Right lobe of liver (tissue), 6 donors: ENCODE results near the gene FMN2. TPM values are rescaled to one million over a fixed set of nuclear protein-coding genes. Genes with fewer than 3 reads are reported as not detected.

ENCODE experiments used
- ATAC-seq, 4 donors: fragments of 200-7000 bp; cut with Tn5 transposase; one replicate each; pipeline ENCODE4 v1.9.1; 2020; ENCODE audit warnings: mild to moderate bottlenecking in 4 of 4, moderate library complexity in 4 of 4
- DNase-seq, 3 donors: peaks; one replicate each; pipeline ENCODE4 v3.0.0-alpha.2; 2020
- H3K27ac ChIP-seq, 3 donors: fragments of 200-600 bp; one replicate each; pipeline ENCODE4 v1.8.0; 2022
- H3K27me3 ChIP-seq, 2 donors: fragments of 200-600 bp; one replicate each; pipeline ENCODE4 v1.8.0; 2022
- H3K36me3 ChIP-seq, 4 donors: fragments of 200-600 bp; sonication (generic) in 1 of 4; one replicate each; pipeline versions ENCODE4 v1.5.1 to v1.8.0; 2017 to 2022; ENCODE audit warnings: control low read depth in 1 of 4
- H3K4me1 ChIP-seq, 4 donors: fragments of 200-600 bp; sonication (generic) in 1 of 4; one replicate each; pipeline versions ENCODE4 v1.5.1 to v1.8.0; 2017 to 2022; ENCODE audit warnings: control low read depth in 1 of 4
- H3K4me3 ChIP-seq, 3 donors: fragments of 200-600 bp; one replicate each; pipeline ENCODE4 v1.8.0; 2022
- H3K9me3 ChIP-seq, 4 donors: fragments of 200-600 bp; sonication (generic) in 1 of 4; one replicate each; pipeline versions ENCODE4 v1.5.1 to v1.8.0; 2017 to 2022; ENCODE audit warnings: control low read depth in 1 of 4
- POLR2A ChIP-seq: fragments of 450-650 bp; IDR thresholded peaks from one replicate; pipeline ENCODE4 v1.6.1; 2017; ENCODE audit warnings: antibody characterized with exemption, mild to moderate bottlenecking
- WGBS: methylation state at CpG from one replicate; pipeline ENCODE4 v1.1.6; 2018; ENCODE audit warnings: low coverage, low lambda C conversion rate; ENCODE audit not compliant: insufficient coverage; ENCODE audit errors: missing lambda C conversion rate; 5-methylcytosine and 5-hydroxymethylcytosine counted together
- intact Hi-C, 2 donors: fragments of 100-400 bp; cut with DNase I; formaldehyde crosslinking; loops; one replicate each; pipeline versions ENCODE4 v1.11.2 to v1.14.1; 2022
- total RNA-seq, 6 experiments: library from RNA; depleted of rRNA in 2 of 6; stranded (reverse); fragments of >200 nt in 2 of 6; fragmentation: NEBNext Ultra II Directional in 3 of 6; extraction: Animal tissue kit (Norgen Biotek cat#: 25700) in 3 of 6; gene quantifications; one replicate each; pipeline versions ENCODE4 v1.1.0 to v1.2.4, GENCODE V29; 2016 to 2023
- TF ChIP-seq, protein P1 (sequence below), 4 donors: fragments of 200-600 bp in 3 of 4; fragments of 450-650 bp in 1 of 4; IDR thresholded peaks; one replicate each; pipeline versions ENCODE4 v1.5.1 to v1.8.0; 2016 to 2022; ENCODE audit warnings: antibody characterized with exemption in 4 of 4, mild to moderate bottlenecking in 2 of 4
- donor health status: DM: no; HTN: yes; CAD: no.
- donor health status: DM: no; HTN: no; CAD: no.
- donor health status: DM: no; HTN: no; CAD: no.
- donor health status: DM: no; HTN: yes; CAD: no.
- donor health status: DM: no; HTN: yes; CAD: no.

The FMN2 gene
- total RNA-seq, 6 experiments from 2014 or later = 0.12 TPM; not detected in 5

DNA sequence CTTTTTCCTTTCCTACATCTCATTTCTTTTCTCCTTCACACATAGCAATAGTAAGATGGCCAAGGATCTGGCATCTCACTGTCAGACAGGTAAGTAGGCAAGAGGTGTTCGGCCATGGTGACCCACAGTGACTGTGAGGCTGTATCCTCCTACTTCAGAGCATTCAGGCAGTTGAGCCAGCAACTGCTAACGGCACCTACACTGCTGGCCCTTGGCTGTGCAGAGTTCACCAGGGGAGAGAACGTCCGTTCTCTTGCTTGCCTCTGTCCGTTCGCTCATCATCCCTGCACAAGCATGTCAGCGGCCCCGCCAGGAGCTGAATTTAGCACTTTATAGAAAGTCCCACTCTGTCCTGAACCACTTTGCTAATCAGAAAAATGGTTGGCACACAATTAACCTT, 406.7 kb downstream of the FMN2 start:
- ATAC-seq (peak in 1 of 4 donors; percentile 24), DNase-seq (no peak)
- intact Hi-C loops = no loop called here
- H3K4me3 ChIP-seq = no peak overlapping the region
- no peaks in the 10 kb centered on the region for H3K36me3 ChIP-seq
- WGBS = 86% methylated on average over 4 of the region's 8 CpGs
- H3K27me3 ChIP-seq = no peaks in the 10 kb centered on the region
- H3K9me3 ChIP-seq = no peaks in the 10 kb centered on the region
- TF ChIP-seq, protein P1, sequence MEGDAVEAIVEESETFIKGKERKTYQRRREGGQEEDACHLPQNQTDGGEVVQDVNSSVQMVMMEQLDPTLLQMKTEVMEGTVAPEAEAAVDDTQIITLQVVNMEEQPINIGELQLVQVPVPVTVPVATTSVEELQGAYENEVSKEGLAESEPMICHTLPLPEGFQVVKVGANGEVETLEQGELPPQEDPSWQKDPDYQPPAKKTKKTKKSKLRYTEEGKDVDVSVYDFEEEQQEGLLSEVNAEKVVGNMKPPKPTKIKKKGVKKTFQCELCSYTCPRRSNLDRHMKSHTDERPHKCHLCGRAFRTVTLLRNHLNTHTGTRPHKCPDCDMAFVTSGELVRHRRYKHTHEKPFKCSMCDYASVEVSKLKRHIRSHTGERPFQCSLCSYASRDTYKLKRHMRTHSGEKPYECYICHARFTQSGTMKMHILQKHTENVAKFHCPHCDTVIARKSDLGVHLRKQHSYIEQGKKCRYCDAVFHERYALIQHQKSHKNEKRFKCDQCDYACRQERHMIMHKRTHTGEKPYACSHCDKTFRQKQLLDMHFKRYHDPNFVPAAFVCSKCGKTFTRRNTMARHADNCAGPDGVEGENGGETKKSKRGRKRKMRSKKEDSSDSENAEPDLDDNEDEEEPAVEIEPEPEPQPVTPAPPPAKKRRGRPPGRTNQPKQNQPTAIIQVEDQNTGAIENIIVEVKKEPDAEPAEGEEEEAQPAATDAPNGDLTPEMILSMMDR (IDR thresholded peaks at IDR 0.05) = no peak
- no peak for TF ChIP-seq POLR2A
- H3K27ac ChIP-seq = no peak overlapping the region
- H3K4me1 ChIP-seq = peaks cover 0 to 11% (median 0%) of the 10 kb centered on the region in 4 donors

DNA sequence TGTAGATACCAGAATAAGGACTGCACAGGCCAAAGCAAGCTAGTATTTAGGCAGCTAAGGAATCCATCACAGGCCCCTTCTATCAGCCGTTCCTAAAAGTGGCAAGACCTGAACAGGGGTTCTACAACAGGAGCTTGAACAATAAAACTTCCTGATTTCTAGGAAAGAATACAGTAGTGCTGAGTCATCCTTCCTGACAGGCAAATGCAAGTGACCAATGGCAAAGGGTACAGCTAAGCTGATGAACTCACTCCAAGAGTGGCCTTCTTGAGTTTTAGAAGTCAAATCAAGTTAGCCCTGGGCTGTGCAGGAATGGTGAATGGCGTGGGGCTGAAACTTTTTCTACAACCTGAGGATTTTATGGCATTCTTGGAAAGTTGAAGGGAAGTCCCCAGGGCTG, 407.3 kb downstream of the FMN2 start:
- intact Hi-C loops = no loop called here
- TF ChIP-seq, protein P1 (IDR thresholded peaks at IDR 0.05) = no peak
- no peak for TF ChIP-seq POLR2A
- Histone ChIP-seq H3K4me1 (peaks cover 0 to 11% (median 0%) of the 10 kb centered on the region in 4 donors), H3K36me3 (no peaks in the 10 kb centered on the region), H3K9me3 (no peaks in the 10 kb centered on the region), H3K4me3 (no peak overlapping the region), H3K27me3 (no peaks in the 10 kb centered on the region), H3K27ac (no peak overlapping the region)
- no peak for DNase-seq
- ATAC-seq = peak; percentile 22 to 62 (median 38)
- 56% methylated on average over 2 of the region's 2 CpGs for WGBS

DNA sequence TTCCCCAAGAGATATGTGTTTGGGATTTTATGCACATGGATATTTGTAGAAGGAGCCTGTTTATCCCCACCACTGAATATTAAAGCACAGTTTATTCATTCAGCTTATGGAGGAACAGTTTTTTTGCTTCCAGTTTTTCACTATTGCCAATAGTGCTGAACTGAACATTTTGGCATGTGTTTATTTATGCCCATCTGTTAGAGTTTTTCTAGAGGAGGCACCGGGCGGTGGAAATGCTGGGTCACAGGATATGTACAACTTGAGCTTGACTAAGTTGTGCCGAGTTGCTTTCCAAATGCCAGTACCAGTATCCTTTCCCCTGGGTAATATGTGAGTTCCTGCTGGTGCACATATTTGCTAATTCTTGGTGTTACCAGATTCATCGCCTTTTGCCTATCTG, 409.0 kb downstream of the FMN2 start:
- WGBS = 88% methylated on average over 4 of the region's 4 CpGs
- DNase-seq (no peak), ATAC-seq (no peak)
- no peak overlapping the region for H3K4me3 ChIP-seq
- H3K27ac ChIP-seq = no peak overlapping the region
- no peak for TF ChIP-seq POLR2A
- TF ChIP-seq, protein P1 (IDR thresholded peaks at IDR 0.05) = no peak
- intact Hi-C loops = no loop called here
- no peaks in the 10 kb centered on the region for H3K36me3 ChIP-seq
- peaks cover 0 to 11% (median 0%) of the 10 kb centered on the region in 4 donors for H3K4me1 ChIP-seq
- no peaks in the 10 kb centered on the region for H3K27me3 ChIP-seq
- H3K9me3 ChIP-seq = no peaks in the 10 kb centered on the region

DNA sequence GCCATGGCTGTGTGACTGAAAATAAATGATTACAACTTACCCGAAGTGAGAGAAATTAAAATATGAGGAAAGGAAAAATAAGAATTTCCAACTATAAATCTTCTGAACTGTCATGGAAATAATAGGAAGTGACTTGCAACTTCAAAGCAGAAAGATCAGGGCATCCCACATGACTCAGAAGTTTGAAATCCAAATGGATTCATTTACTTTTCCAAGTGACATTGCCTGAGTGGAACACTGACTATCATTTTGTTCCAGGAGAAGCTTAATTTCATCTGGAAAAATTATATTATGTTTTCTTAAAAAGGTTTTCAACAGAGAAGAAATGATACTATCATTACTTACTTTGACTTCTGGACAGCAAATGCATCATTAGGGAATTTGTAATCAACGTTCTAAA, 409.4 kb downstream of the FMN2 start:
- ATAC-seq (no peak), DNase-seq (no peak)
- Histone ChIP-seq H3K27me3 (no peaks in the 10 kb centered on the region), H3K9me3 (no peaks in the 10 kb centered on the region), H3K4me1 (peaks cover 0 to 11% (median 0%) of the 10 kb centered on the region in 4 donors), H3K27ac (no peak overlapping the region), H3K36me3 (no peaks in the 10 kb centered on the region), H3K4me3 (no peak overlapping the region)
- WGBS = 63% methylated on average over 2 of the region's 2 CpGs
- intact Hi-C loops = no loop called here
- TF ChIP-seq POLR2A = no peak
- TF ChIP-seq, protein P1 (IDR thresholded peaks at IDR 0.05) = peak in 1 of 4 donors; percentile 7

DNA sequence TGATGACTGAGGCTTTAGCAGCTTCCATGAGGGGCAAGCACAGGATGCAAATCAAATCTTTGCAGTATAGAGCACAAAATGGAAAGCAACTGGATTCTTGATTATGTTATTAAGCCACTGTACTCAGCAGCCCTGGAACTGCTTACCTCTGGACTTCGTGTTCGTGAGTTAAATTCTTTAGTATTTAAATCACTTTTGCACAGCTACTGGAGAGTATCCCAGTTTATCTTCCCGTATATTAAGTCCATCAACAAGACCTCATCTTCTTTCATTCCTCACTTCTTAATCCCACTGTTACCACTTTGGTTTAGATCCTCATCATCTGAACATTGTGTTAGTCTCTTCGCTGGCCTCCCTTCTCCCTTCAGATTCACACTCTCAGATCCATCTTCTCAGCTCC, 411.4 kb downstream of the FMN2 start:
- WGBS = 82% methylated on average over 4 of the region's 4 CpGs
- no peaks in the 10 kb centered on the region for H3K9me3 ChIP-seq
- no peak overlapping the region for H3K4me3 ChIP-seq
- no peak for ATAC-seq
- peaks cover 0 to 11% (median 0%) of the 10 kb centered on the region in 4 donors for H3K4me1 ChIP-seq
- no peak for DNase-seq
- intact Hi-C loops = no loop called here
- no peaks in the 10 kb centered on the region for H3K36me3 ChIP-seq
- no peak overlapping the region for H3K27ac ChIP-seq
- no peak for TF ChIP-seq POLR2A
- TF ChIP-seq, protein P1 (IDR thresholded peaks at IDR 0.05) = no peak
- no peaks in the 10 kb centered on the region for H3K27me3 ChIP-seq
